ENCODE data around the gene PRKAG2.

GRCh38 chr7:151623766-151624165 lies 253.1 kb downstream of the PRKAG2 start:
- TF ChIP-seq CTCF (IDR thresholded peaks at IDR 0.05) (no peak), POLR2A (IDR thresholded peaks at IDR 0.05) (no peak)
